GM12872 (cell line): ENCODE measurements around the gene ANKRD6.

ENCODE experiments used
- CTCF ChIP-seq: IDR thresholded peaks from 3 replicates; pipeline ENCODE4 v1.5.1; 2011; ENCODE audit warnings: low read depth, mild to moderate bottlenecking, low read length, moderate library complexity; ENCODE audit not compliant: insufficient read depth

The ANKRD6 gene

GRCh38 chr6:89590133-89590532 is 157.2 kb downstream of the ANKRD6 start:
- TF ChIP-seq CTCF = no peak

GRCh38 chr6:89591745-89592144 is 158.8 kb downstream of the ANKRD6 start:
- no peak for TF ChIP-seq CTCF

GRCh38 chr6:89596056-89596455 is 163.1 kb downstream of the ANKRD6 start:
- no peak for TF ChIP-seq CTCF

GRCh38 chr6:89596484-89596883 is 163.5 kb downstream of the ANKRD6 start:
- no peak for TF ChIP-seq CTCF

- no peak for TF ChIP-seq CTCF
Measured at GRCh38 chr6:89597372-89597771, 164.4 kb downstream of the ANKRD6 start.

GRCh38 chr6:89597988-89598387 is 165.0 kb downstream of the ANKRD6 start:
- TF ChIP-seq CTCF = no peak

GRCh38 chr6:89599727-89600126 is 166.8 kb downstream of the ANKRD6 start:
- TF ChIP-seq CTCF = no peak

- TF ChIP-seq CTCF = no peak
Measured at GRCh38 chr6:89602166-89602565, 169.2 kb downstream of the ANKRD6 start.
